SK-N-MC (cell line): ENCODE data around the gene OSTC.

ENCODE experiments used
- EZH2 ChIP-seq: fragments of 200-600 bp; sonication (generic); IDR thresholded peaks from one replicate; pipeline ENCODE4 v1.6.1; 2017; ENCODE audit warnings: antibody characterized with exemption
- FOXP2 ChIP-seq: optimal IDR thresholded peaks from 2 replicates; pipeline ENCODE3; 2011; ENCODE audit warnings: mild to moderate bottlenecking, moderate library complexity; ENCODE audit not compliant: insufficient read depth; ENCODE audit errors: extremely low read length, control extremely low read depth
- POLR2AphosphoS5 ChIP-seq: IDR thresholded peaks from 2 replicates; pipeline ENCODE4 v1.6.1; 2012; ENCODE audit warnings: mild to moderate bottlenecking, low read depth, low read length, borderline replicate concordance

- no peak for TF ChIP-seq POLR2AphosphoS5
- TF ChIP-seq EZH2: no peak
- no peak for TF ChIP-seq FOXP2
These were observed 64.5 kb downstream of the OSTC start for GRCh38 chr4:108714880-108715279.
